Left renal pelvis (tissue), 4 donors: ENCODE data around the gene UBR4. TPM values are rescaled to one million over a fixed set of nuclear protein-coding genes. Genes with fewer than 3 reads are reported as not detected.
"Not testable (repeated sequence)": the region's sequence is repeated elsewhere in the genome, so short reads cannot be mapped to it uniquely, and the experiment has no call there.

Experiments
- DNase-seq, 4 donors: peaks; one replicate each; pipeline ENCODE4 v3.0.0-alpha.2; 2013; ENCODE audit warnings: low read depth in 4 of 4, low spot score in 3 of 4
- polyA plus RNA-seq, 4 donors: library from polyadenylated mRNA; unstranded; fragments of 120-200 nt; gene quantifications; one replicate each; pipeline ENCODE4 v1.2.1, GENCODE V29; 2013; ENCODE audit not compliant: insufficient read length in 4 of 4

UBR4 gene
- polyA plus RNA-seq = 100 to 1,000 TPM in 2 of 4 donors, 10 to 100 TPM in 2; 76.8 to 146 (median 119) TPM

DNA sequence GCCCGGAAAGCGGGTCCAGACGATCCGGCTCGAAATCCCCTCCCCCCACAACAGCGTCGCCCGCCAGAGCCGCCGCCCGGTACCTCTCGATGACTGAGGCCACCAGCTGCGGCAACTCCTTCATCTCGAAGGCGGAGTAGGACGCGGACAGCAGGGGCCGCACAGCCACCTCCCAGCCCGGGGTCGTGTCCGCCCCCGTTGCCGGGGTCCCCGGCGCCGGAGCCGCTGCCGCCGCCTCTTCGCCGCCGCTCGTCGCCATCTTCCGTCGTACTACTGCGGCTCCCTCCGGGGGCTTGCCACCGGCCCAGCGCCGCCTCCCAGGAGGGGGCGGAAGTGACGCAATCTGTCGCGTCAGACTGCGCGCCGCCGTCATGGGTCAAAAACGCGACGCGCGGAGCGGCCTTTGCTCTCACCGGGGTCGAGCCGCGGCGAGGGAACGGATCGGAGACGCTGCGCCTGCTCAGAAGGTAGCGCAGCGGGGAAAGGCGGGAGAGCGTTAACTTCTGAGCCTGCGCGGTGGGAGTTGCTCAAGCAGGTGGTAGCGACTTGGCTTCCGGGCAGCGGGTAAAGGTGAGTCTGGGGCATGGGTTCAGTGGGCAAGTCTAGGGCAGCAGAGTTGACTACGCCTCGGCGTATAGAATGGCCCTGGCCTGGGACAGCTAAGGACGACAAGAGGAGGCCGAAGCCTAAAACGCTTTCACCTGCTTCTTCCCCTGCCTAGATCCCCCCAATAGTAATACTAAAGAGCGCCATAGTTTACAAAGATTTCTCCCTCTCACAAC, at the start of gene UBR4:
Gene UBR4, minus strand, starts transcription at position 277 of the 782 bp plus-strand sequence. Its CDS starts 18 bp downstream, at position 259.
- peak; percentile 87 to 90 (median 90) for DNase-seq

DNA sequence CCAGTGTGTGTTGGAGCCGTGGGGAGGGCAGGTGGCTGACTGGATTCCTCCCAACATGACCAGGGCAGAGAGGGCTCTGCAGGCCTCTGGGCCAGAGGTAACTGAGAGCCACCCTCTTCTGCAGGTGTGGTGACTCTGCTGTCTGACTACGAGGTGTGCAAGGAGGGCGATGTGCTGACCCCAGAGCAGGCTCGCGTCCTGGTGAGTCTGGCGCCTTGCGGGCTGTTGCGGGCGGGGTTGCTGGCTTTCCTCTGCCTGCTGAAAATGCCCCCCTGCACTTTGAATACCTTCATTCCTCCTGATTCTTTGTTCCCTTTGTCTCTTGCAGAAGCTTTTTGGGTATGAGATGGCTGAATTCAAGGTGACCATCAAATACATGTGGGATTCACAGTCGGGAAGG, 48.3 kb upstream of the UBR4 start:
- no peak for DNase-seq

DNA sequence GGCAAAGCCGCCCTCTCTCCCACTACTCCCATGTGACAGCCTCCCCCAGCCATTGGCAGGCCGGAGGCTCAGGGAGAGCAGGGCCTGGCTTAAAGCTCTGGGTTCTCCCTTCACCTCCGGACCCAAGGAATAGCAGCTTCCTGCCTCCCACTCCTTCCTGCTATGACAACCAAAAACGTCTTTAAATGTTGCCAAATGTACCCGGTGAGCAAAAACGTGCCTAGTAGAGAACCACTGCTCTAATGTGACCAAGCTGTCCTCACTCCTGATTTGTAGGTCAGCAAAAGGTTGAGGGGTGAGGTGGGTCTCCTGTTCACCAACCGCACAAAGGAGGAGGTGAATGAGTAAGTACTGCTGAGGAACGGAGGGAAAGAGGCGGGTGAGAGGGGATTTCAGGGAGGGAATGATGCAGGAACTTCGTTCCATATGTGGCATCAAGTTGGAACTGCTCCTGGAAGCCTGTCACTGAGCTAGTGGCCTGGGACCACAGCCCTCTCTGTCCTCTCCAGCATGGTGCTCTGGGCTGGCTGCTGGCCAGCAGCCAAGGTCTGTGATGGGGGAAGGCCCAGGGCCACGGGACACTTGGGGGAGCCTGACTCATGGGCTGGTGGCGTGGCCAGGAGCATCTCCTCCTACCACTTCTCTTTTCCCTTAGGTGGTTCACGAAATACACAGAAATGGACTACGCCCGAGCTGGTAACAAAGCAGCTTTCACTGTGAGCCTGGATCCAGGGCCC, 47.3 kb upstream of the UBR4 start:
- DNase-seq = no peak

DNA sequence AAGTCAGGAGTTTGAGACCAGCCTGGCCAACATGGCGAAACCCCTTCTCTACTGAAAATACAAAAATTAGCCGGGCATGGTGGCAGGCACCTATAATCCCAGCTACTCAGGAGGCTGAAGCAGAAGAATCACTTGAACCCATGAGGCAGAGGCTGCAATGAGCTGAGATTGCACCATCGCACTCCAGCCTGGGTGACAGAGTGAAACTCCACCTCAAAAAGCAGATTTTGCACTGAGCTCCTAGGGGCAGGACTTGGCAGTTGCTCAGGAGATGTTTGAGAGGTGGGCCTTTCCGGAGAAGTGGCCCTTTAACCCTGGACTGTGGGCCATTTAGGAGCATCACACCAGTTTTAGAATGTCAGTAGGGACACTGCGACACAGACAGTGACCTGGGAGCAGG, 46.2 kb upstream of the UBR4 start:
- not testable (repeated sequence) for DNase-seq

DNA sequence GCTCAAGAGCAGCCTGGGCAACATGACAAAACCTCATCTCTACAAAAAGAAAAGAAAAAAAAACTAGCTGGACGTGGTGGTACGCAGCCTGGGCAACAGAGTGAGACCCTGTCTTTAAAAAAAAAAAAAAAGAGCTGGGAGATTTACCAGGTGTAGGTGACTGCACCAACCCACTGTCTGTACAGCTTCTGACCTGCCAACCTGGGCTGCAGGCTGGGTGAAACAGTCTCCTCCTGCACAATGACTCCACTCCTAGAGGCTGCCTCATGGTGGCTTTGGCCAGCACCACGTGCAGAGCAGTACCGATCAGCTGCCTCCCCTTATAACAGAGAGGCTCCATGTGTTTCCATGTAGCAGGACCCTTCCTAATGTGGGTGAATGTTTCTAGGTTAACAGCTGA, 45.2 kb upstream of the UBR4 start:
- DNase-seq = no peak

DNA sequence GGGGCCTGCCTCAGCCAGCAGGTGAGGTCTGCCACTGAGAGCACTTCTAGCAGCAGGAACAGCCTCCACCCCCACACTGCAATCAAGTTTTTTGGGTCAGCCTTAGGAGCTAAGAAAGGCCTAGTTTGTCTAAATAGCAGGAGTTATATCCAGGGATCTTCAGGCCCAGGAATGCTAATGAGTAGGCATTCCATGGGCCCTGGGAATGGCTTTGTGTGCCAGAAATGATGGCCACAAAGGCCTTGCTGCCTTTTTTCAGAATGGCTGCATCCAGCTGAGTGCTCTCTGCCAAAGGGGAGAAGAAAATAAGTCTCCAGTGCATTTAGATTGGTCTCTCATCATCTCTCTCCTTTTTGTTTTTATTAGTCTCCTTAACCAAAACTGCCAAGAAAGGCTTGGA, 44.4 kb upstream of the UBR4 start:
- no peak for DNase-seq

DNA sequence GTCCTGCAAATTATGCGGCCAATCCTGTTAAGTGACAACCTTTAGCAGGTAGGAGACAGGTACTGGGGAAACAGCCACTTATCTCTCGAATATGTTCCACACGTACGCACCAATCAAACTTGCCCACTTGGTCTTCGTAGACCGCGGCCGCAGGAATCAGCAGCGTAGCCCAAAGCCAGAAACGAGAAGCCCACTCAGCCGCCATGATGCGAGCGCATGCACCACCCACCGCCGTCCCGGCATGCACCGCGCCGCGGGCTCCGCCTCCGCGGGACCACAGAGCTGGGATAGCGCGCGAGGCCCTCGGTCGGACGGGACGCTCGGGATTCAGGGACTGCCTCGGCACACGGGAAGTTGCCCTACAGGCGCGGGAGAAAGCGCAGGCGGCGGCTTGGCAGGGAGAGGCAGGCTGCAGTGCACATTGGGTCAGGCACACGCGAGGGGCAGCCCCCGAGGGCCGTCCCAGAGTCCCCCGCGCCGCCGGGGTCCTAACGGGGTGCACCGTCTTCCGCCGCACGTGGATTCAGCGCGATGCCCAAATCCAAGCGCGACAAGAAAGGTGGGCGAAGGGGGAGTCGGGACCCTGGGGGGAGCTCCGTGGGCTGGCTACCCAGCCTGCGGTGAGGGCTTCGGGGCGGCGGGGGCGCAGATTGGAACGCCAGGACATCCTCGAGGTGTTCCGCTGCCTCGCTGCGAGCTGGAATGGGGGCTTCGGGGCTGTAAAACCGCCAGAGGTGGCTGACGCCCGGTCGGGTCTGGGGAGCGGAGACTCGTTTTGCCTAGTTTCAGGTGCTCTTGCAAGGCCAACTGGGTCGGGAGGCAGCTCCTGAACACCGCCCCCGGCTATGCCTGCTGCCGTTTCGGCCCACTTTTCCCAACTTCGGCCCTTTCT, 41.5 kb upstream of the UBR4 start, which contains the start of the genes EMC1 and MRTO4:
Gene EMC1, minus strand, starts transcription at position 220 of the 892 bp plus-strand sequence. Its CDS starts 15 bp downstream, at position 205.
Gene MRTO4, plus strand, starts transcription at position 501 of the 892 bp plus-strand sequence. Its CDS starts 31 bp downstream, at position 532.
- DNase-seq = peak; percentile 63 to 71 (median 66)

DNA sequence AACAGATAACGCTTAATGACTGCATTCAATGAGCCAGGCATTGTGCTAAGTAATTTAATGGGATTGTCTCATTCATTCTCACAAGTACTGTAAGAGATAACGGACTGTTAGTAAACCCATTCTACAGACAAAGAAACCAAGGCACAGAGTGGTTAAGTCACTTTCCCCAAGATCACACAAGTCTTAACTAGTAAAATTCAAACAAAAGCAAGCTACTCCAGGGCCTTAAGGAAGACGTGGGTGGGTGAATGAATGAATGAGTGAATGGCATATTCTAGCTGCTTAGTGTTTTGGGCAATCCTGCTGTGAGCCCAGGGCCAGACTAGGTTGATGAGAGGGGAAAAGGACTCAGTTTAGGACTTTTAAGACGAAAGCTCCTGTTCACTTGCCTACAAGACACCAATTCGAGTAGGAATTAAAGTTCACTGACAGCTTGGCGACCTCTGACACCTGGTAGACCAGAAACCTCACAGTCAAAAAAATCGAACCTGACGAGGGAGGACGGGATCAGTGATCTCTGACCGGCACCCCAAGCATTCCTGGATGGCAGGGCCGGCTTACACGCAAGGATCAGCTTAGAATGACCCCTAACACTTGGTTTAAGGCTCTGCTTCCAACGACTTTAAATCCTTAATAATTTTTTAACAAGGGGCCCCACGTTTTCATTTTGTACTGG, 40.7 kb upstream of the UBR4 start:
- no peak for DNase-seq

DNA sequence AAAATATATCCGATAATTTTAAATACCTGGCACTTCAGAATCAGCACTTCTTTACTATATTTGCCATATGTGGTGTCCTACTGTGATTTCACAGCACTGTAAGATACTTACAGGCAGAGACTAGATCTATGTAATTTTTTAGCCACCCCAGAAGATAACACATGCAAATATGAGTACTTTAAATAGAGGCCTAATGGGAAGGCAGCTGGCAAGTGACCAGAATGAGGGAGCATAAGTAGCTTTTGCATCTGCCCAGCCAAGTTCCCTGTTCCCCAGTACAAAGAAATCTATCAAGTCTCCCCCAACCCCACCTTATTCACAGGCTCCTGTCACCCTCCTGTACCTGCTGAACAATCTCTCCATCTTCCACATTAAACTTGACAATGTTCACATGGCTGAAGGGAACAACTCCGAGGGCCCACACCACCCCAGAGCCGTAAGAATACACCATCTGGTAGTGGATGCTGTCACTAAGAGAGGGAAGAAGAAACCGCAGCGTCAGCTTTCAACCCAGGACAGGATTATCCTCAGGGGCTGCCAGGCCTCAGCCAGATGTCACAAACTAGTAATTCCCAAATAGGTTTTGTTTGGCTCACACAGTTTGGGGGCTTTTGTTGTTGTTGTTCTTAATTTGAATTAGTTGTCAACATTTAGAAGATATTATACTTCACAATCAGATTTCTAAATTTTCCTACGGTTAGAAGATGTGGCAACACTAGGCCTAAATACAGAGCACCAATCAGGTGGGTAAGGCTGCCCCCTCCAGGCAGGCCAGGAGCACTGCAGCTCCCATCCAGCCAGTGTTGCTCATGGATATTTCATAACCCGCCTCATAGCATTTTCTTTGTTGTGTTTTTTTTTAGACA, 30.8 kb upstream of the UBR4 start:
- DNase-seq = no peak

DNA sequence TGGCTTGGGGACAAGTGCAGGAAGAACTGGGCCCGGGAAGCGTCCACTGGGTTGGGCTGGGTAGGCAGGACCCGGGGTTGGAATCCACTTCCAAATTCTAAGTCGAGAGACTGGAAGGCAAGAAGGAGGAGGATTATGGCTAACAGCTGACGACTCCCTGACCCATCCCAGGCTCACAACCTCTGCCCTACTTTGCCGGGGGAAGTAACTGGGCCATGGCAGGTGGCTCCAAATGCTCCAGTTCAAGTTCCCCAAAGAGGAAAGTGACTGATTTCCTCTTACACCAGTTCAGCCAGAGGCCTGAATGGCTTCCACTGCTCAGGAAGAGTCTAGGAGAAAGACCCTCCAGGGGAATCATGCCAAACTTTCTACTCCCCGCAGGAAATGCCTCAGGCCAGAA, 29.8 kb upstream of the UBR4 start:
- no peak for DNase-seq

DNA sequence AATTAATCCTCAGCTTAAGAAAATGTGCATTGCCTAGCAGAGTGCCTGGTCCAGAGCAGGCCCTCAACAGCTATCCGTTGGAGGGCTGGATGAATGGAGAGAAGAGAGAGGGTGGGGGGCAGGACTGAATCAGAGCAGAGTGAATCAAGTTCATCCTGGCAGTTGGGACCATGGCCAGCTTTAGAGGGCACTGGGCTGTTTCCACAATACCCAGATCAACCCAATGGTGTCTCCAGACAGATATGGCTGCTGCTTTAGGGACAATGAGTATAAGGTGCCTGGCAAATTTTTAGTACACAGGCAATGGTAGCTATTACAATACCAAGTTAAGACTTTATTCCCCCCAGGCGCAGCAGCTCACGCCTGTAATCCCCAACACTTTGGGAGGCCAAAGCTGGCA, 24.2 kb upstream of the UBR4 start:
- no peak for DNase-seq

DNA sequence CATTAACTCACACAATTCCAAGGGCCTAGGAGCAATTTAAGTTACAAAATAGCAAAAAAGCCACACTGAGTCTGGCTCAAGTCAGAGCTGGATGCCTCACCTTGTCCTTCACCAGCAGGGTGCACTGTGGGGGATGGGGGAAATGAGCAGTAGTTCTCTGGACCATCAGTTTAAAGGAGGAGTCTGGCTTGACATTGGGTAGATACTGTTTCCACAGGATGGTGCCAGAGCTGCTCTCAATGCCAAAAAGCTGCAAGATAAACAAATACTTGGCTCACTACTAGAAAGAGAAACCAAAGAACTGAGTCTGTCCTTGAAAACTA, 22.4 kb upstream of the UBR4 start:
- no peak for DNase-seq

DNA sequence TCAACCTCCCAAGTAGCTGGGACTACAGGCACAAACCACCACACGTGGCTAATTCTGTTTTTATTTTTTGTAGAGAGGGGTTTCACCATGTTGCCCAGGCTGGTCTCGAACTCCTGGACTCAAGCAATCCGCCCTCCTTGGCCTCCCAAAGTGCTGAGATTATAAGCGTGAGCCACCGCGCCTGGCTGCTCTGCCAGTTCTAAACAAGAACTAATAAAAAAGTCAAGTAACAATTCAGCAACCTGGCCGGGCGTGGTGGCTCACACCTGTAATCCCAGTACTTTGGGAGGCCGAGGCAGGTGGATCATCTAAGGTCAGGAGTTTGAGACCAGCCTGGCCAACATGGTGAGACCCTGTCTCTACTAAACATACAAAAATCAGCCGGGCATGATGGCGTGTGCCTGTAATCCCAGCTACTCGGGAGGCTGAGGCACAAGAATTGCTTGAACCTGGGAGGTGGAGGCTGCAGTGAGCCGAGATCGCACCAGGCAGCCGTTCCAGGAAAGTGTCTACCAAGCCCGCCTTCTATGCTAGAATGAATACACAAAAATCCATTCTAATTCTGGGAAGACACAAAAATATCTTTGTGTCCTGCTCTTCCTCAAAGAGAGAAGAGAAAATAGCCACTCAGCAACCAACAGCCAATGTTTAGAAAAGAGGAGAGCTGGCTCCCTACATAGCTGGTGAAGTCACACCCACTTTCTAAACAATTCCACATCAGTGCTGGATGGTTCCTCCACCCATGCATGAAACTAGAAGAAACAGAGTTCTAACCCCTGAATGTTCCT, 21.9 kb upstream of the UBR4 start:
- DNase-seq = not testable (repeated sequence)

DNA sequence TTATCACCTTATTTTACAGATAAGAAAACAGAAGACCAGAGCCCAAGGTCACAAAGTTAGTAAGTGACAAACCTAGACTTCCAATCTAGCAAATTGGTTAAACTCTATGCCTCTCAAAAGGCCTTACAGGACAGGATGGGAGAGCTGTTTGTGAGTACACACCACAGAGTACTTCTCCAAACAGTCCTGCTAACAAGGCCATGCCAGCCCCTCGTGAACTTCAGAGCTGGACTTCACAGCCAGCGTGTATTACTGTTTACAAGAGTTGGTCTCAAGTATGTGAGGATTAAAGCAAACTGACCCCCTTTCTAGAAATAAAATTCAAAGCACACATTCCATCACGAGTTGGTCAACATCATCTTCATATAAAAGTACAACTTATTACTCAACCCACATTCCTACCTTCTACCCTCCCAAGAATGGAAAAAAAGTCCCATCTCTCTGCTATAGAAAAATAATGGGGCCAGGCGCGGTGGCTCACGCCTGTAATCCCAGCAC, 19.8 kb upstream of the UBR4 start:
- no peak for DNase-seq

DNA sequence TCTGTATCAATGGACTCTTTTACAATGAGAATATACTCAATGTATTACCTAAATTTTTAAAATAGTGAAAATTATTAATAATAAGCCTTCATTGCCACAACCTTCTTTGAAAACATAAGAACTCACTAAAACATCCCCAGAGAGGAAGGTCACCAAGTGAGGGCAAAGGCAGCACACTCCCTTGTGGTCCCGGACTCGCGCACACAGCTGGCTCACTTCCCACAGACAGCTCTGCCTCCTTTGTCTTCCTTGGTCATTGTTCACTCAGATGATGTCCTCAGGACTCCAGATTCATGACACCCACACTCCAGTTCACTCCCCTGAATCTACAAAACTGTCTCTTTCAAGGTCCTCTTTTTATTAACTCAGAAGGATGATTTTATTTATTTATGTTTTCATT, 19.2 kb upstream of the UBR4 start:
- DNase-seq = no peak

DNA sequence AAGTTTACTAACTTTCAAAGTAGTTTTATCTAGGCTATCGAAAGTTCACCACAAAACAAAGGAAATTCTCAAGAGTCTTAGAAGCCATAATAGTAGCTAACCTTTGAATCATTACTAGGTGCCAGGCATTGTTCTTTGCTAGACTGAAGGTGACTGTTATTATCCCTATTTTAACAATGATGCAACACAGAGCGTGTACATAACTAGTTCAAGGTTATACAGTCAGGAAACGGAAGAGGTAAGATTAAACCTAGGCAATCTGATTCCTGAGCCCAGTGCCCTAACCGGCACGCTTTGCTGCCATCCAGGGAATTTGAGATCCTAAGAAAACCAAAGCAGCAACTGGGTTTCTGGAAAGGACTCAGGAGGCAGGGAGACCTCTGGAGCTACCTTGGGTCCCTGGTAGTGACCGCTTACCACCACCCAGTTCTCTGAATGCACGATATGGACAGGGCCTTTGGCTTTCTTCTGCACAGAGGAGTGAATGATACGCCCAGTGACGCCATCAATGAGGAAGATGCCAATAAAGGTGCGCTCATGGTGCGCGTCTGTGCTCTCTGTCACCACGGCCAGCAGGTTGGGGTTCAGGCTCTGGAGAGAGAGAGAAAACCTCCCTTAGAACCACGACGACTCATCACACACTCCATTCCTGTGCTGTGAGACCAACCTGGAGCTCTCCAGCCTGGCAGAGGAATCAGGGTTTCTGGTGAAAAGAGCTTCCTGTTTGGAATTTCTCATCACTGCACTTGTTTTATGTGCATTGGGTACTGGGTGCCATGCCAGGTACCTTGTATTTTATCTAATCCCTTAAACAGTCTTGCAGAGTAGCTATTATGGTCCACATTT, 13.1 kb upstream of the UBR4 start:
- no peak for DNase-seq

DNA sequence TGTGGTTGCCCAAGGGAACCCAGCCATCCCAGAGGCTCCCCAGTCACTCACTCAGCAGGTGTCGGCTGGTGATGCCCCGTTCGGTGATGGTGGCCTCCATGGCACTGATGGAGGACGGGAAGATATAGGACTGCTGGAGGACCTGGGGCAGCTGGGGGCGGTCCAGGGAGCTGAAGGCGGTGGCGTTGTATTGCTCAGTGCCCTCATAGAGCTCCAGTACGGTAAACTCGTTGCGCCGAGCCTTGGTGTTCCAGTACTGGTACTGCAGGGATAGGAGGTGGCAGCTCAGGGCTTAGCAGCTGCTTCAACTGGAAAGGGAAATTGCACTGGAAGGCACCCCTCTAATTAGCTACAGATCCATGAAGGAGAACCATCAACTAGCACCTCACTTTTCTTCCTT, 12.5 kb upstream of the UBR4 start:
- DNase-seq = no peak
